Measurements from ENCODE around the gene KCTD16.

- TF ChIP-seq CTCF (IDR thresholded peaks at IDR 0.05; ENCODE audit: low read length) (no peak), EZH2 (optimal IDR thresholded peaks at IDR 0.05; ENCODE audit: low read depth, low read length) (no peak), EZH2phosphoT487 (IDR thresholded peaks at IDR 0.05; ENCODE audit: low read length) (no peak)
These were observed 118.6 kb downstream of the KCTD16 start for GRCh38 chr5:144289277-144289676.
